NCI-H1436 (cell line): ENCODE results near the gene TSPYL1.
A peak's percentile ranks its signal among the peaks of the same experiment; 100 is the strongest.
"Not testable (repeated sequence)": the region's sequence is repeated elsewhere in the genome, so short reads cannot be mapped to it uniquely, and the experiment has no call there.

Experiments used
- DNase-seq: peaks from one replicate; lab custom pipeline; 2025; lab: John Stamatoyannopoulos, UW

TSPYL1 gene

GRCh38 chr6:116279232-116280160 lies at the start of gene TSPYL1:
Gene TSPYL1 (minus strand): TSS chr6:116279930. CDS start chr6:116279830, 100 bp downstream.
- peak; percentile 96 for DNase-seq

GRCh38 chr6:116329156-116329555 lies 49.4 kb upstream of the TSPYL1 start:
- no peak for DNase-seq

- DNase-seq = no peak
These were observed 48.8 kb upstream of the TSPYL1 start for GRCh38 chr6:116328528-116328903.

DNA sequence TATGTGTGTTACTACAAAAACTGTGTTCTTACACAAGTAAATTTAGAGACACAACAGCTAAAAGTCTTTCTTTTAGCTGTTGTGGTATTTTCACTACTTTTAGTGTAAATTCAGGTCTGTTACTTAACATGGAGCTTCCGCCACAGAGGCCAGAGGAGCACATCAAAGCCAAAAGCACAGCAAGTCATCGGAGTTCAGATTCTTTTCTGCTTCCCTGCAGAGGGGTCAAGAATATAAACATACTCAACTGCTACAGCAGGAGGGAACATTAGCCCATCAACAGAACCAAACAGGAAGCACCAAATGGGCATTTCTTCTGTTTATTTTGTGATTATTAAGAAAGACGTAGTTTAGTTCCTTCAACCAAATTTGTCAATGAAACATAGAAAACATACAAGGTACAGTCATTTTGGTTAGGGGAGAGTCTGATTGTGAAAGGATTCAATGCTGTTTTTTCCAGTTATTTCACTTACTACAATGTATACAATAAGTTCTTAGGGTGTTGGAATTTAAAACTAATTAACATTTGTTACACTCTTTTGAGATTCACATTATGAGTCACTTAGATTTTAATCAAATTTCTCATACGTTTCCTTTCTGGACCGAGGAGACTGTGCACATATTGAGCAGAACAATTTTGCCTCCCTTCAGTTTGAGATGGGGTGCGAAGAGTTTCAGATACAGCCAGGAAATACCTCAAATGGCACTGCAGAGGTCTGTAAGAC lies 48.2 kb upstream of the TSPYL1 start:
- DNase-seq = no peak

DNA sequence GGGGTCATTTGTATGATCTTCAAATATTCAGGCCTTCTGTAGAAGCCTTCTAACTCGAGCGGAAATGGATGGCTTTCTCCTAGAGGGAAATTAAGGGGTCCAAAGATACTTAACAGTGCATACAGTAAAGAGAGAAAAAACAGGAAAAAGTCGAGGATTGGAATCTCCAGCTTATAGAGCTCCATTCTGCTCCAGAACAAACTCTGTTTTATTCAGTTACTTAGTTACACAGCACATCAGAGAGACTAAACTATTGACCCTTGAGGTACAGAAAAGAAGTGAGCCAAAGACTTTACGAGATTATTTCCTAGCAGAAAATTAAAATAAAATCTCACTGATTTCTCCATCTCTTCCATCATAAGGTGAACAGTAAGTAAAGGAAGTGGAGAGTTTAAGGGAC lies 47.3 kb upstream of the TSPYL1 start:
- no peak for DNase-seq

DNA sequence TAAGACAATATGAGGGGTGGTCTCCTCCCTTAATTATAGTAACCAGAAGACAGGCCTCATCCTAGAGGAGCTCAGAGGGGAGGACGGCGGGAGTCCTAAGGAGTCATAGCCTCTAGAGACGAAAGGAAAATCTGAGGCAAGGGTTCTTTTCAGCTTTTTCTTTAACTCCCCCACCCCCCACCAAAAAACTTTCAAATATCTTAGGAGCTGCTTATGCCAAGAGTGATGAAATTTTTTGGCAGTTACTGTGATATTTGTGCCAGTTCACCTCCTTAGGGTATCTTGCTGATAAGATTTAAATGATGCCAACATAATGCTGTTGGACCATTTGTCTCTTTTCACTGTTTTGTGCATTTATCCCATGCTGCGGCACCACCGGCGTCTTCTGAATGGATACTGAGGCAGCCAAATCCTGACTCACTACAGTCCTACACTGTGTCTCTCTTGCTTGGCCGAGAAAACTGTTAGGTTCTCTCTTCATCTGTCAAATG lies 46.5 kb upstream of the TSPYL1 start:
- DNase-seq = no peak

DNA sequence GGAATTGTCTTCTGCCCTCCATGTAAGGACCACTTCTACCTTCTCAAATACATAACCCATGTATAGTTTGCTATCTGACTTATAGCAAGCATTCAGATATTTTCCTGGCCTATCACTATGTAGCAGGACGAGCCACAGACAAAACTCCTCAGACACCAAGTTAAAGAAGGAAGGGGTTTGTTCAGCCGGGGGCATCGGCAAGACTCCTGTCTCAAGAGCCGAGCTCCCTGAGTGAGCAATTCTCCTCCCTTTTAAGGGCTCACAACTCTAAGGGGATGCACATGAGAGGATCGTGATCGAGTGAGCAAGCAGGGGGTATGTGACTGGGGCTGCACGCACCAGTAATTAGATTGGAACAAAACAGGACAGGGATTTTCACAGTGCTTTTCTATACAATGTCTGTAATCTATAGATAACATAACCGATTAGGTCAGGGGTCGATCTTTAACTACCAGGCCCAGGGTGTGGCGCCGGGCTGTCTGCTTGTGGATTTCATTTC lies 46.0 kb upstream of the TSPYL1 start:
- not testable (repeated sequence) for DNase-seq

DNA sequence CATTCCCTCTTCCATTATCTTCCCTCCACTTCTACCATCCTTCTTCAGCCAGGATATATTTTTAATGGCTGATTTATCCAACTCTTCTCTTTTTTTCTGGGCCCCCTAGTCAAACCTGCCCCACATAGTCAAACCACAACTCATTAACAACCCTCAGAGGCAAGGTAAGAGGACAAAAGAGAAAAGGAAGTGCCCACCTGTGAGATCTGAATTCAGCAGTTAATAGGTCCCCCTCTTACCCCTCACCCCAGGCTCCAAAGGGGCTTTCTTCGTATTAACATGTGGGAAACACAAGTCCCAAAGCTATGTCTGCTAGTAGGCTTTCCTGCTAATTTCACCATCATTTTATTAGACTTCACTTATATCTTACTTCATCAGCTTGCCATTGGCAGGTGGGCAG lies 44.1 kb upstream of the TSPYL1 start:
- no peak for DNase-seq

DNA sequence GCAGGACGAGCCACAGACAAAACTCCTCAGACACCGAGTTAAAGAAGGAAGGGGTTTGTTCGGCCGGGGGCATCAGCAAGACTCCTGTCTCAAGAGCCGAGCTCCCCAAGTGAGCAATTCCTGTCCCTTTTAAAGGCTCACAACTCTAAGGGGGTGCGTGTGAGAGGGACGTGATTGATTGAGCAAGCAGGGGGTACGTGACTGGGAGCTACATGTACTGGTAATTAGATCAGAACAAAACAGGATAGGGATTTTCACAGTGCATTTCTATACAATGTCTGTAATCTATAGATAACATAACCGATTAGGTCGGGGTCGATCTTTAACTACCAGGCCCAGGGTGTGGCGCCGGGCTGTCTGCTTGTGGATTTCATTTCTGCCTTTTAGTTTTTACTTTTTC lies 42.2 kb upstream of the TSPYL1 start:
- not testable (repeated sequence) for DNase-seq

DNA sequence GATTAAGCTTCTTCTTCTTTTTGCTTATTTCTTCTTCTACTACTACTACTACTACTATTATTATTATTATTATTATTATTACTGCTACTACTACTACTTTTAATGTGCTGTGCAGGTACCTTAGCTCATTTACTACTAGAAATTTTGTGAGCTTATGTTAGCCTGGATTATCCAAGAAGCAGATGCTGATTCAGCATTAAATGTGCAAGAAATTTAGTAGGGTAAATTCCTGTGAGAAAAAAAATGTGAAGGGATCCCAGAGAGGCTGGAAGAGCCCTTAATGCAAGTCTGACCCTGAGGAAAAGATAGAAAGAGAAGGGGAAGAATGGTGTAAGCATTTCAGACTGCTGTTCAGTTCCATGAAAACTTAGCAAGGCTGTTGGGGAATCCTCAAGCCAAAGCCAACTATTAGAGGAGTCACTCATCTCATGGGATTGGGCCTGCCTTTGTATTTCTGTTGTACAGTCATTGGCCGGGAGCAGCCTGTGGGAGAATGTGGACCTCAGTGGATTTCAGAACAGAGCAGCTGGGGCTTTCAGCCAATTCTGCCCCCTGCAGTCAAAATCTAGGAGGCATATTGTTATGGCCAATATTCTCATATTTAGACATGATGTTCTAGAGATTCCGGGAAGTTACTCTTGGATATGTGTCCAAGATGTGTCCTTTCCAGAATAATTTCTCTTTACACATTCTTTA lies 37.2 kb upstream of the TSPYL1 start:
- no peak for DNase-seq

- no peak for DNase-seq
These were observed 35.1 kb upstream of the TSPYL1 start for GRCh38 chr6:116314878-116315277.

DNA sequence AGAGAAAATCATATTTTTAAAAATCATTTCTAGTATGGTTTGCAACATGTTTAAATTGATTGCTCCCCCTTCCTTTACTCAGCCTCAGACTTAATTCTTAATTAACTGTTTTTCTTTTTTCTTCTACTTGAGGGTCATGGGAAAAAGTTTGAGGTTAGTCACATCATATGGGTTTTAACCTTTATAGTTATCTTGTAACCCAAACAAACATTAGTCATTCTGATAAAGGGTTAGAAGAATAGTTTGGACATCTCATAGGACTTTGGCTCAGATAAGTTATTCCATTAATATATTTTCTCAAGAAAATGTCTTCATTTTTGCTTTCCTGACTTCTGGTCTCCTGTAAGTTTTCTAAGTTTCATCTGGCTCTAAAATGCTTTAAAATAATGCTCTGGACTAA lies 34.5 kb upstream of the TSPYL1 start:
- DNase-seq = no peak

- DNase-seq = no peak
These were observed 33.5 kb upstream of the TSPYL1 start for GRCh38 chr6:116313101-116313776.

DNA sequence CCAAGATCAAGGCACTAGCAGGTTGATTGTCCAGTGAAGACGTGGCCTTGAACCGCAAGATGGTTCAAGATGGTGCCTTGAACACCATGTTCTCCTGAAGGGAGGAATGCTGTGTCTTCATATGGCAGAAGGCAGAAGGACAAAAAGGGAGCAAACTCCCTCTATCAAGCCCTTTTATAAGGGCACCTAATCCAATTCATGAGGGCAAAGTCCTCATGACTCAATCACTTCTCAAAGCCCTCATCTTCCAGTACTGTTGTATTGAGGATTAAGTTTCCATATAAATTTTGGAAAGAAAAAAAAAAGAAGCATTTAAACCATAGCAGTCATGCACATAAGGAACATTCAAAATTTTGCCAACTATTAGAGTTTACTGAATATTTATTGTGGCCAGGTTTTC lies 29.9 kb upstream of the TSPYL1 start:
- no peak for DNase-seq

GRCh38 chr6:116309001-116309400 lies 29.3 kb upstream of the TSPYL1 start:
- DNase-seq = no peak

DNA sequence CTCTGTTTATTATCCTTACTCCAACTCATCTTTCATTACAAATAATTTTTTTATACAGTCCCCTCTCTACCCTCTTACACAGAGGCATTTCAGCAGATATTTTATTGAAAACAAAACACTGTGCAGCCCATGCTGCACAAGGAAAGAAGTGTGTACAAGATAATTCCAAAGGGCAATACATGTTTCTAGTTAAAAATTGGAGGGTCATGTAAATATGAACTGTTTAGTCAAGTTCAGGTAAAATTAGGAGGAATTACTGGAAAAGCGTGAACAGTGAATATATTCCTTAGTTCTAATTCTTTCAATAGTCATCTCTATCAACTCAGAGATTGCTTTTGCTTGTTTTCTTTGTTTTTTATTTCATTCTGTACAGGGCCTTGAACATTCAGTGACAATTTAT lies 27.9 kb upstream of the TSPYL1 start:
- no peak for DNase-seq

DNA sequence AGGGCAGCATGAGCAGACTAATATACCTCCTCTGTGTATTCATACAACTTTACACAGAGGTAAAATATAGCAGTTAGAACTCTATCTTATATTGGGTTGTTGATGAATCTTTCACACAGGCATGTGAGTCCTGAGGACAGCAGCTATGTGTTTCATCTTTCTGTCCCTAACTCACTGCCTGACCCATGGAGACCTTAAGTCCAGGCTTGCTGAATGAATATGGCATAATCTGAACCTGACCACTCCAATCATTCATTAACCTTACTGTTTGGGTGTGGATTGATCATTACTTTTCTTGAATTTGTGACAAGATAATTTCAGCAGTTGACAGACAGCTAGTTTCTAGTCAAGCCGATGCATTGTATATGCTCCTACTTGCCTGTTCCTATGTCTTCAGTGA lies 27.3 kb upstream of the TSPYL1 start:
- no peak for DNase-seq

GRCh38 chr6:116304538-116305097 lies 24.9 kb upstream of the TSPYL1 start:
- DNase-seq = no peak

DNA sequence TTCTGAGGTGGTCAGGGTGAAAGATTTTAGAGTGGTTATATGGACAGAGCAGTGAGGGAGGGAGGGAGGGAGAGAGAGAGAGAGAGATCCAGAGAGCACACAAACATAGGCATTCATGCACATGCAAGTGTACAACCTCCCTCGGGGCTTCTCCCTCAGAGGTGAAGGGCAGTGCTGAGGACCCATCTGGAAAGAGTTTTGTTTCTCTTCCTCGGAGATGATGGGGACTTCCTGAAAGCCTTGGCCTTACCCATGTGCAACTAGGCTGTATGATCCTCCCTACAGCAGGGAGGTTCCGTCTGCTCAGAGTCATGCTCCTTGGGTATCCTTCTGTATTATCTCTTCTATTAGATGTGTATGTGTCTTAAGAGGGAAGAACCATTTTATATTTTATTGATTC lies 21.4 kb upstream of the TSPYL1 start:
- DNase-seq = no peak

- DNase-seq = no peak
These were observed 20.8 kb upstream of the TSPYL1 start for GRCh38 chr6:116300566-116300965.

DNA sequence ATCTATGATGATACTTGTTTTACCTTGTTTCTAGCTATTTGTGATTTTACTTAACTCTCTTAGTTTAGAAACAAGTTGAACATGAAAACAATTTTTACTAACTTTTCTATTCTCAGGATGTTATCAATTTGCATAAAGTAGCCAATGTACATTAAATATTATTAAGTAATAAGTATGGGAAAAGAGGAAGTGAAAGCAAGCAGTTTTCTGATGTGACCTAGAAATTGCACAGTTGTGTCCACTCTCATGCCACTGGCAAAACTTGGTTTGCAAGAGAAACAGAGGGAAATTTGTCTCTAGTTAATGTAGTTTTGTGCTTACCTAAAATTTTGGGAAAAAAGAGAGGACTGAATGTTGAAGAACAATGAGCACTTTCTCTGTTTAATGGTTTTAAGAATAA lies 19.2 kb upstream of the TSPYL1 start:
- no peak for DNase-seq
